ENCODE data around the gene ETFDH.
"Not testable (repeated sequence)": the region's sequence is repeated elsewhere in the genome, so short reads cannot be mapped to it uniquely, and the experiment has no call there.

ETFDH gene

DNA sequence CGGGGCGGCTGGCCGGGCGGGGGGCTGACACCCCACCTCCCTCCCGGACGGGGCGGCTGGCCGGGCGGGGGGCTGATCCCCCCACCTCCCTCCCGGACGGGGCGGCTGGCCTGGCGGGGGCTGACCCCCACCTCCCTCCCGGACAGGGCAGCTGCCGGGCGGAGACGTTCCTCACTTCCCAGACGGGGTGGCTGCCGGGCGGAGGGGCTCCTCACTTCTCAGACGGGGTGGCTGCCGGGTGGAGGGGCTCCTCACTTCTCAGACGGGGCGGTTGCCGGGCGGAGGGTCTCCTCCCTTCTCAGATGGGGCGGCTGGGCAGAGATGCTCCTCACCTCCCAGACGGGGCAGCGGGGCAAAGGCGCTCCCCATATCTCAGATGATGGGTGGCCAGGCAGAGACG is 74.4 kb downstream of the ETFDH start:
- in situ Hi-C loops (cut with MboI; ENCODE audit: low sequenced_read_pairs): loop anchor here (25.0 kb wide), 1 partner anchor 441 kb away; no protein-coding TSS in a partner anchor

DNA sequence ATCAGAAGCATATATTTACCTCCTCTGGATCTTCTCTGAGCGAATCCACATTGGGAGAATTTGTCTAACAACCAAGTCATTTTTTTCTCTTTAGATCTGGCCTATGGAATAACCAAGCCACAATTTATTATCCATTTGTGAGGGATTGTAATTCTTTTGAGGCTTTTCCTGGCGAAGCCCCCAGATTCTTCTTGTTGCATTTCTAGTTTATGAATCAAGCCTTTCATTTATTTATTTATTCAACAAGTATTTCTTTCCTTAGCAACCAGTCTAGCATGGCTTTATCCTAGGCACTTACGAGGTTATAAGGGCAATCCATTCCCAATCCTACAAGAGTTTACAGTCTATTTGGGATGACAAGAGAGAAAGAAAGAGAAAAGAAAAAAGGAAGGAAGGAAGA is 78.3 kb downstream of the ETFDH start:
- in situ Hi-C loops (cut with MboI; ENCODE audit: low sequenced_read_pairs): no loop called here

DNA sequence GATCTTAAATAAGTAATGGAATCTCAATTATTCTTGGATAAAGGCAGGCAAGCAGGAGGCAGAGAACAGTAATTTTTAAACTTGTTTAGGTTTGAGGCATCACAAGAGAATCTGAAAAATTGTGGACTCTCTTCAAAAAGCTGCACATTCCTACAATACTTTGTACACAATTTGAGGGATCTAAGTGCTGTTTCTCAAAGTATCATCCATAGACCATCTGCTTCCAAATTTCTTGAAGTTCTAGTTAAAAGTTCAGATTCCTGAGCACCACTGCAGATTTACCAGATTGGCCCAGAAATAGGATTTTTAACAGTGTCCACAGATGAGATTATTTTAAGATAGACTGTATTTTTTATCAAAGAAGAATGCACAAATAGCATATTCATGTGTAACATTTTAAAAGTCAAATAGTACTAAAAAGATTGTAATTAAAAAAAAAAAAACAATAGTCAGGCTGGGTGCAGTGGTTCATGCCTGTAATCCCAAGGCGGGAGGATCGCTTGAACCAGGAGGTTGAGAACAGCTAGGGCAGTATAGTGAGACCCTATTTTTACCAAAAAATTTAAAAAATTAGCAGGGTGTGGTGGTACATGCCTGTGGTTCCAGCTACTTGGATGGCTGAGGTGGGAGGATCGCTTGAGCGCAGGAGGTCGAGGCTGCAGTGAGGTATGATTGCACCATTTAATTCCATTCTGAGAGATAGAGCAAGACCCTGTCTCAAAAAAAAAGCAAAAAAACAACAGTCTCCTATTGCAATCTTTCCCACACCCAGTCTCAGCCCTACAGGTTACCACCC is 82.5 kb downstream of the ETFDH start:
- in situ Hi-C loops (cut with MboI; ENCODE audit: low sequenced_read_pairs): no loop called here

DNA sequence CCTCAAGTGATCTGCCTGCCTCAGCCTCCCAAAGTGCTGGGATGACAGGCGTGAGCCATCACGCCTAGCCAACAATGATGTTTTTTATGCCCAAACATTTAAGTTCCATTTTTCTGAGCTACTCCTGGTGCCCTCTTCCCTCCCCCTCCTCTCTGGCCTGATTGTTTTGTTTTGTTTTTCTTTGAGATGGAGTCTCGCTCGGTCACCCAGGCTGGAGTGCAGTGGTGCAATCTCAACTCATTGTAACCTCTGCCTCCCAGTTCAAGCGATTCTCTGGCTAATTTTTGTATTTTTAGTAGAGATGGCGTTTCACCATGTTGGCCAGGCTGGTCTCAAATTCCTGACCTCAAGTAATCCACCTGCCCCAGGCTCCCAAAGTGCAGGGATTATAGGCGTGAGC is 83.7 kb downstream of the ETFDH start:
- in situ Hi-C loops (cut with MboI; ENCODE audit: low sequenced_read_pairs): not testable (repeated sequence)

DNA sequence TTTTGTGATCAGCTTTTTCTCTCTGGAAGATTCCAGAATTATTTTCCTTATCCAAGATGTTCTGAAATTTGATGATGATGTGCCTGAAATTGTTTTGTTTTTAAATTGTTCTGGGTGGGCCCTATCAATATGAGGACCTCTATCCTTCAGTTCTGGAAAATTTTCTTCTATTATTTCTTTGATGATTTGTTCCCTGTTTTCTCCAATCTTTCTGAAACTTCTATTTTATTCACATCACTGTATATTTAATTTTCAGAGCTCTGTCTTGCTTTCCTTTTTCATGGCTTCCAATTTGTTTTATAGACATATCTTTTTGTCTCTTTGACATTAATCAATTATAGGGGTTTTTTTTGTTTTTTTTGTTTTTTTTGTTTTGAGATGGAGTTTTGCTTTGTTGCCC is 84.5 kb downstream of the ETFDH start:
- in situ Hi-C loops (cut with MboI; ENCODE audit: low sequenced_read_pairs): no loop called here

DNA sequence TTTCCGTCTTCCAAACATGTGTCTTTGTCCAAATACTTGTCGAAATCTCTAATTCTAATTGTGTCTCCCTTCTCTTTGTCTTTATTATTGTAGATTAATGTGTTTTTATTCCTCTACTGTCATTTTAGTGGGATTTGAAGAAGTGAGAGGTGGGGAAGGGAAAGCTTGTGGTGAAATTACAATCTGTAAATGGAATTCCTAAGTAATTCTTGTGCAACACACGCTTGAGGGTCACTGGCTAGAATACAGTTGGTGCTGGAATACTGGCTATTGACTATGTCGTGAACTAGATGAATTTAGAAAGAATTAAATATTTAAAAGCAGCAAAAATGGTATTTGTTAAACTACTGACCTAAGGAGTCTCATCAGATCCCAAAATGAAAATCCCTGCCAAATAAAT is 86.0 kb downstream of the ETFDH start:
- in situ Hi-C loops (cut with MboI; ENCODE audit: low sequenced_read_pairs): no loop called here

DNA sequence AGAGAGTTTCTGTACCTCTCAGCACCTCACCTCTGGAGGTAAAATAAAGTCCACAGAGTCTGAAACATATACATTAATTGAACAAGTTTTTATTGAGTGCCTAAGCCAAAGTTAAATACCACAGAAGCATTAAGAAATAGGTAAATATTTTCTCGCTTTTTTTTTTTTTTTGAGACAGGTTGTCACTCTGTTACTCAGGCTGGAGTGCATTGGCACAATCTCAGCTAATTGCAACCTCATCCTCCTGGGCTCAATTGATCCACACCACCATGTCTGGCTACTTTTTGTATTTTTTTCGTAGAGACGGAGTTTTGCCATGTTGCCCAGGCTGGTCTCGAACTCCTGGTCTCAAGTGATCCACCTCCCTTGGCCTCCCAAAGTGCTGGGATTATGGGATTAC is 86.6 kb downstream of the ETFDH start:
- in situ Hi-C loops (cut with MboI; ENCODE audit: low sequenced_read_pairs): no loop called here

All from HL-60/S4 (cell line).